HEK293 (cell line): Measurements from ENCODE around the gene PROM2.

Experiments used
- CTCF ChIA-PET: fragments of 350-600 bp; formaldehyde crosslinking; extraction: SDS; loops from one replicate; lab custom pipeline; 2021; ENCODE audit warnings: antibody characterized with exemption; lab: Yijun Ruan, JAX
- POLR2A ChIA-PET: fragments of 300-600 bp; formaldehyde crosslinking; extraction: SDS; loops from one replicate; lab custom pipeline; 2020; ENCODE audit warnings: antibody characterized with exemption, inconsistent platforms; lab: Yijun Ruan, JAX
- H3K27ac ChIP-seq: fragments of 200-500 bp; sonication (Bioruptor generic); 2 replicates; pipeline ENCODE4 v1.5.1; 2014; ENCODE audit warnings: low read depth, low read length, control low read depth, inconsistent platforms; ENCODE audit errors: extremely low read depth
- H3K36me3 ChIP-seq, 2 experiments: fragments of 200-500 bp in 1 of 2; sonication (Bioruptor generic) in 1 of 2; 1 replicate in 1 of 2; 2 replicates in 1 of 2; pipeline ENCODE4 v1.5.1; 2014 to 2017; ENCODE audit warnings: inconsistent platforms in 2 of 2, low read length in 2 of 2; ENCODE audit not compliant: control insufficient read depth in 2 of 2, insufficient read depth in 1 of 2
- H3K4me1 ChIP-seq: fragments of 200-500 bp; sonication (Bioruptor generic); 2 replicates; pipeline ENCODE4 v1.5.1; 2014; ENCODE audit warnings: mild to moderate bottlenecking, low read length, inconsistent platforms; ENCODE audit not compliant: control insufficient read depth, insufficient read depth
- H3K4me3 ChIP-seq: 2 replicates; pipeline ENCODE4 v1.5.1; 2011; ENCODE audit warnings: low read depth, mild to moderate bottlenecking, control low read depth, low read length, moderate library complexity
- H3K9me3 ChIP-seq: fragments of 200-500 bp; sonication (Bioruptor generic); 2 replicates; pipeline ENCODE4 v1.5.1; 2014; ENCODE audit warnings: low read depth, low read length, inconsistent platforms; ENCODE audit not compliant: control insufficient read depth, insufficient read depth
- ATF2 ChIP-seq: fragments of 450-650 bp; formaldehyde crosslinking; IDR thresholded peaks from 2 replicates; pipeline ENCODE4 v1.5.1; 2016; ENCODE audit warnings: missing biosample characterization, missing genetic modification characterization, low read depth
- CTCF ChIP-seq: fragments of 450-650 bp; formaldehyde crosslinking; IDR thresholded peaks from 2 replicates; pipeline ENCODE4 v1.5.1; 2016; ENCODE audit warnings: missing biosample characterization, missing genetic modification characterization
- FEZF1 ChIP-seq: fragments of 450-650 bp; formaldehyde crosslinking; IDR thresholded peaks from 2 replicates; pipeline ENCODE4 v1.5.1; 2016; ENCODE audit warnings: missing biosample characterization, missing genetic modification characterization
- GFI1B ChIP-seq: fragments of 450-650 bp; formaldehyde crosslinking; IDR thresholded peaks from 2 replicates; pipeline ENCODE4 v1.5.1; 2016; ENCODE audit warnings: missing biosample characterization, missing genetic modification characterization
- SCRT2 ChIP-seq: fragments of 450-650 bp; formaldehyde crosslinking; IDR thresholded peaks from 2 replicates; pipeline ENCODE4 v1.5.1; 2016; ENCODE audit warnings: missing biosample characterization, missing genetic modification characterization
- YY2 ChIP-seq: fragments of 450-650 bp; formaldehyde crosslinking; IDR thresholded peaks from 2 replicates; pipeline ENCODE4 v1.5.1; 2016; ENCODE audit warnings: missing biosample characterization, missing genetic modification characterization
- ZNF140 ChIP-seq: fragments of 450-650 bp; formaldehyde crosslinking; IDR thresholded peaks from 2 replicates; pipeline ENCODE4 v1.5.1; 2016; ENCODE audit warnings: missing biosample characterization, missing genetic modification characterization
- ZNF16 ChIP-seq: fragments of 450-650 bp; formaldehyde crosslinking; IDR thresholded peaks from 2 replicates; pipeline ENCODE4 v1.5.1; 2016; ENCODE audit warnings: low read depth, missing biosample characterization, missing genetic modification characterization
- ZNF26 ChIP-seq: fragments of 450-650 bp; formaldehyde crosslinking; IDR thresholded peaks from 2 replicates; pipeline ENCODE4 v1.5.1; 2016; ENCODE audit warnings: missing biosample characterization, missing genetic modification characterization
- ZNF311 ChIP-seq: fragments of 450-650 bp; formaldehyde crosslinking; IDR thresholded peaks from 2 replicates; pipeline ENCODE4 v1.5.1; 2017; ENCODE audit warnings: missing biosample characterization, missing genetic modification characterization, borderline replicate concordance
- ZNF558 ChIP-seq: fragments of 450-650 bp; formaldehyde crosslinking; IDR thresholded peaks from 2 replicates; pipeline ENCODE4 v1.5.1; 2016; ENCODE audit warnings: missing biosample characterization, missing genetic modification characterization
- ZSCAN16 ChIP-seq: fragments of 450-650 bp; formaldehyde crosslinking; IDR thresholded peaks from 2 replicates; pipeline ENCODE4 v1.5.1; 2016; ENCODE audit warnings: missing biosample characterization, missing genetic modification characterization
- TF ChIP-seq, protein P1 (sequence below): fragments of 450-650 bp; formaldehyde crosslinking; IDR thresholded peaks from 2 replicates; pipeline ENCODE4 v1.5.1; 2016; ENCODE audit warnings: missing biosample characterization, missing genetic modification characterization, borderline replicate concordance

PROM2 gene

DNA sequence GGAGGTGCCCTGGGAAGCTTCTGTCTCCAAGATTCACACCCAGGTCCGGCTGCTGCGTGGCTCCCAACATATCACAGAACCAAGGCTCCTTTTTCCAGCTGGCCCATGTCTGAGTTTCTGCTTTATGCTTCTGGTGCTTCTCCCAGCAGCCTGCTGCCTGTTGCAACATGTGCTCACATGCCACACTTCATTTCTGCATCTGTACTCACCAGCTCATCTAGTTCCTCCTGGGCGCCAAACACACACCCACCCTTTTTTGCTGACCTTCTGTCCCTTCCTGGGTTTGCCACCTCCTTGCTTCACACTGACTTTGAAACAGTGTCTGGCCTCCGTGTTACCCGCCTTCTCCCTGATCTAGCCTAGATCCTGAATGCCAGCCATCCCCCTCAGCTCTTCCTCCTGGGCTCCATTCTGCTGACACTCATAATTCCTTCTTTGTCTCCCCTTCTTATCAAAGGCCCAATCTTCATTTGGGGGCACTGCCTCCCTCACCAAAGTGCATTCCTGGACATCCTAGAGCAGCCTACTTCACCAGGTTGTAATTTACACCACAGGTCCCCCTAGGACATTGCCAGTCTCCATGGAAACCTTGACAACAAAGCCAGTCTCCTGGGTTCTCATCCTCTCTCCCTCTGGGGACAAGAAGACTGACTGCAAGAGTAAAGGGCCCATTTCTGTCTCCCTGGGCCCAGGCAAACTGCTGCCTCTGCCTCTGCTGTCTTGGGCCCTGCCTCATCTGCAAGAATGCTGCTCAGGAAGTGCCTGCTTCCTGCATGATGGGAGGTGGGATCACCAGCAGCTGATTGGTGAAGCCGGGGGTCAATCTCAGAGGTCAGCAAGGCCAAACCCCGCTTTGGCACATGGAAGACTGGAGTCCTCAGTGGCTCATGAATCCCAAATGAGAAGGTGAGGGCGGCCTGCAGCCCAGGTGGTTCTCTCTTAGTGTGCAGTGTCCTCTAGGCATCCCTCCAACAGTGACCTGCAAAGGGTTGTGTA is 13.9 kb upstream of the PROM2 start:
- POLR2A ChIA-PET = no interaction called here
- CTCF ChIA-PET = no interaction called here
- Histone ChIP-seq H3K4me3 (no peak overlapping the region), H3K9me3 (no peaks in the 10 kb centered on the region), H3K36me3 (no peaks in the 10 kb centered on the region), H3K4me1 (no peaks in the 10 kb centered on the region), H3K27ac (no peak overlapping the region)
- TF ChIP-seq ZNF16 (tag by site-specific recombination) (no peak), YY2 (tag by site-specific recombination) (no peak)

GRCh38 chr2:95261602-95262001 is 12.6 kb upstream of the PROM2 start:
- TF ChIP-seq ZNF140 (tag by site-specific recombination) (no peak), ZSCAN16 (tag by site-specific recombination) (no peak), FEZF1 (tag by site-specific recombination) (no peak), GFI1B (tag by site-specific recombination) (no peak)
- POLR2A ChIA-PET = no interaction called here
- Histone ChIP-seq H3K4me1 (no peaks in the 10 kb centered on the region), H3K36me3 (no peaks in the 10 kb centered on the region), H3K9me3 (no peaks in the 10 kb centered on the region), H3K27ac (no peak overlapping the region), H3K4me3 (no peak overlapping the region)
- CTCF ChIA-PET = interaction anchor here (0.6 kb wide), 1 partner anchor 84 kb away, joined by 3 read pairs; no protein-coding TSS in a partner anchor

DNA sequence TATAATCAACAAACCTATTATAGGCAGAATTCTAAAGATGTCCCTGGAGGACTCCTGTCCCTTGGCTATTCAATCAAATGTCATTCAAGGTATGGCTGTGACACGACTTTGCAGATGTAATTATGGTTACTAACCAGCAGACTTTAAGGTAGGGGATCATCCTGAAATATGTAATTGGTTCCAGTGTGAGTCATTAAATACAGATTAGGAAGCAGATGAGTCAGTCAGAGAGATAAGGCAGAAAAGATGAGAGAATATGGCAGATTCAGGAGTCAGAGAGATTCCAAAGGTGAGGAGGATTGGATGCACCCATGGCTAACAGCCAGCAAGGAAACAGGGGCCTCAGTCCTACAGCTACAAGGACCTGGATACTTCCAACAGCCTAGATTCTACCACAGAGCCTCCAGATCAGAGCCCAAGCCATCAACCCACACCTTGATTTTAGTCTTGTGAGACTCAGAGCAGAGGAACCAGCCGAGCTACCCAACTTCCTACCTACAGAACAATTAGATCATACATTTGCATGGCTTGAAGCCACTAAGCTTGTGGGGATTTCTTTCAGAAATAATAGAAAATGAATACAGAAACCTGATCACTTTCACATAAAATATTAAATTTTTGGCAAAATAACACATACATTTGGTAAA is 11.2 kb upstream of the PROM2 start:
- Histone ChIP-seq H3K4me3 (no peak overlapping the region), H3K27ac (no peak overlapping the region), H3K4me1 (no peaks in the 10 kb centered on the region), H3K36me3 (no peaks in the 10 kb centered on the region), H3K9me3 (no peaks in the 10 kb centered on the region)
- CTCF ChIA-PET = interaction anchor here (0.7 kb wide), 1 partner anchor 32 kb away, joined by 3 read pairs; no protein-coding TSS in a partner anchor
- POLR2A ChIA-PET = interaction anchor here (0.6 kb wide), 1 partner anchor 103 kb away, joined by 3 read pairs; the partner anchor contains the start of gene ZNF514
- TF ChIP-seq, protein P1, sequence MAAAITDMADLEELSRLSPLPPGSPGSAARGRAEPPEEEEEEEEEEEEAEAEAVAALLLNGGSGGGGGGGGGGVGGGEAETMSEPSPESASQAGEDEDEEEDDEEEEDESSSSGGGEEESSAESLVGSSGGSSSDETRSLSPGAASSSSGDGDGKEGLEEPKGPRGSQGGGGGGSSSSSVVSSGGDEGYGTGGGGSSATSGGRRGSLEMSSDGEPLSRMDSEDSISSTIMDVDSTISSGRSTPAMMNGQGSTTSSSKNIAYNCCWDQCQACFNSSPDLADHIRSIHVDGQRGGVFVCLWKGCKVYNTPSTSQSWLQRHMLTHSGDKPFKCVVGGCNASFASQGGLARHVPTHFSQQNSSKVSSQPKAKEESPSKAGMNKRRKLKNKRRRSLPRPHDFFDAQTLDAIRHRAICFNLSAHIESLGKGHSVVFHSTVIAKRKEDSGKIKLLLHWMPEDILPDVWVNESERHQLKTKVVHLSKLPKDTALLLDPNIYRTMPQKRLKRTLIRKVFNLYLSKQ (tag by site-specific recombination) = no peak

GRCh38 chr2:95264624-95265023 is 9.6 kb upstream of the PROM2 start:
- CTCF ChIA-PET = no interaction called here
- Histone ChIP-seq H3K4me1 (no peaks in the 10 kb centered on the region), H3K4me3 (no peak overlapping the region), H3K9me3 (no peaks in the 10 kb centered on the region), H3K27ac (no peak overlapping the region), H3K36me3 (no peaks in the 10 kb centered on the region)
- 0 out of 2 replicates have a peak, but pooled peaks have one; percentile 37 for TF ChIP-seq CTCF (tag by site-specific recombination)
- no peak for TF ChIP-seq ZNF558 (tag by site-specific recombination)
- TF ChIP-seq ZNF311 (tag by site-specific recombination) = no peak
- no peak for TF ChIP-seq ATF2 (tag by site-specific recombination)
- no peak for TF ChIP-seq ZNF26 (tag by site-specific recombination)
- no peak for TF ChIP-seq SCRT2 (tag by site-specific recombination)
- POLR2A ChIA-PET = no interaction called here
